Measurements from ENCODE around the gene NFIA. TPM values are rescaled to one million over a fixed set of nuclear protein-coding genes. Genes with fewer than 3 reads are reported as not detected.

NFIA gene
- total RNA-seq, 1 experiment from 2014 or later = 20.9 TPM

DNA sequence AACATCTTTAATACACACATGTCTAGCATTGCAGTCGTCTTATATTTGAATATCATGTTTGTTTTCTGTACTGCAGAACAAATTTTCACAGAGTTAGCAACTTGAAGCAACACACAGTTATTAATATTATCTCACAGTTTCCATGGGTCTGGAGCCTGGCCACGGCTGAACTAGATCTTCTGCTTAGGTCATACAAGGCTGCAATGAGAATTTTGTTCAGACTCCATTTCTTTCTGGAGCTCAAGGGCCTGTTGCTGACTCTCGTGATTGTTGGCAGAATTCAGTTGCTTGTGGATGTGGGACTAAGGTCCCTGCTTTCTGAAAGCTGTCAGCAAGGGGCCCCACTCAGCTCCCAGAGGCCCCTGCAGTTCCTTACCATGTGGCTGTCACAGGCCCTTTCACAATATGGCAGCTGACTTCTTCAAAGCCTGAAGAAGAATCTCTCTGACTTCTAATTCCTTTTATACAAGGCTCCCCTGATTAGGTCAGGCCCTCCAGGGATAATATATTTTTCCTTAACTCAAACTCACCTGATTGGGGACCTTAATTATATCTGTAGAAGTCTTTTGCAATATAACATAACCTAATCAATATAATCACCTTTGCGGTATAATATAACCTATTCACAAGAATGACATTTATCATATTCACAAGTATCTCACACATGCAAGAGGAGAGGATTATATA, 296.3 kb downstream of the NFIA start:
- ChIA-PET CTCF (no interaction called here), POLR2A (no interaction called here)
- Histone ChIP-seq H3K4me3 (ENCODE audit: low read depth in 2 of 2, low read length in 2 of 2) (no peak overlapping the region), H3K36me3 (ENCODE audit: control insufficient read depth, insufficient read depth, low read length) (no peaks in the 10 kb centered on the region; the same call in 1 of the 2 replicates), H3K27me3 (ENCODE audit: control insufficient read depth, insufficient read depth, low read length) (no peaks in the 10 kb centered on the region), H3K9me3 (ENCODE audit: control insufficient read depth, insufficient read depth, low read depth, low read length) (no peaks in the 10 kb centered on the region), H3K4me1 (ENCODE audit: control insufficient read depth, insufficient read depth, low read length) (no peaks in the 10 kb centered on the region), H3K27ac (ENCODE audit: low read length) (no peak overlapping the region)
- no peak for DNase-seq (ENCODE audit: low read depth, low spot score)
- intact Hi-C loops (cut with micrococcal nuclease; ENCODE audit: unreplicated experiment) = no loop called here
- ATAC-seq = no peak
- no peak for TF ChIP-seq TCF7L2 (IDR thresholded peaks at IDR 0.05; ENCODE audit: low read depth, low read length)
- TF ChIP-seq, protein P1, sequence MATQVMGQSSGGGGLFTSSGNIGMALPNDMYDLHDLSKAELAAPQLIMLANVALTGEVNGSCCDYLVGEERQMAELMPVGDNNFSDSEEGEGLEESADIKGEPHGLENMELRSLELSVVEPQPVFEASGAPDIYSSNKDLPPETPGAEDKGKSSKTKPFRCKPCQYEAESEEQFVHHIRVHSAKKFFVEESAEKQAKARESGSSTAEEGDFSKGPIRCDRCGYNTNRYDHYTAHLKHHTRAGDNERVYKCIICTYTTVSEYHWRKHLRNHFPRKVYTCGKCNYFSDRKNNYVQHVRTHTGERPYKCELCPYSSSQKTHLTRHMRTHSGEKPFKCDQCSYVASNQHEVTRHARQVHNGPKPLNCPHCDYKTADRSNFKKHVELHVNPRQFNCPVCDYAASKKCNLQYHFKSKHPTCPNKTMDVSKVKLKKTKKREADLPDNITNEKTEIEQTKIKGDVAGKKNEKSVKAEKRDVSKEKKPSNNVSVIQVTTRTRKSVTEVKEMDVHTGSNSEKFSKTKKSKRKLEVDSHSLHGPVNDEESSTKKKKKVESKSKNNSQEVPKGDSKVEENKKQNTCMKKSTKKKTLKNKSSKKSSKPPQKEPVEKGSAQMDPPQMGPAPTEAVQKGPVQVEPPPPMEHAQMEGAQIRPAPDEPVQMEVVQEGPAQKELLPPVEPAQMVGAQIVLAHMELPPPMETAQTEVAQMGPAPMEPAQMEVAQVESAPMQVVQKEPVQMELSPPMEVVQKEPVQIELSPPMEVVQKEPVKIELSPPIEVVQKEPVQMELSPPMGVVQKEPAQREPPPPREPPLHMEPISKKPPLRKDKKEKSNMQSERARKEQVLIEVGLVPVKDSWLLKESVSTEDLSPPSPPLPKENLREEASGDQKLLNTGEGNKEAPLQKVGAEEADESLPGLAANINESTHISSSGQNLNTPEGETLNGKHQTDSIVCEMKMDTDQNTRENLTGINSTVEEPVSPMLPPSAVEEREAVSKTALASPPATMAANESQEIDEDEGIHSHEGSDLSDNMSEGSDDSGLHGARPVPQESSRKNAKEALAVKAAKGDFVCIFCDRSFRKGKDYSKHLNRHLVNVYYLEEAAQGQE (IDR thresholded peaks at IDR 0.05; ENCODE audit: insufficient read depth in 1 of 2, low read depth in 2 of 2, low read length in 1 of 2) = no peak
- no peak for TF ChIP-seq SIN3A (IDR thresholded peaks at IDR 0.05; ENCODE audit: borderline replicate concordance, insufficient read depth, low read depth, low read length)
- no peak for TF ChIP-seq POLR2AphosphoS5 (IDR thresholded peaks at IDR 0.05; ENCODE audit: low read depth, low read length)
- TF ChIP-seq, protein P2, sequence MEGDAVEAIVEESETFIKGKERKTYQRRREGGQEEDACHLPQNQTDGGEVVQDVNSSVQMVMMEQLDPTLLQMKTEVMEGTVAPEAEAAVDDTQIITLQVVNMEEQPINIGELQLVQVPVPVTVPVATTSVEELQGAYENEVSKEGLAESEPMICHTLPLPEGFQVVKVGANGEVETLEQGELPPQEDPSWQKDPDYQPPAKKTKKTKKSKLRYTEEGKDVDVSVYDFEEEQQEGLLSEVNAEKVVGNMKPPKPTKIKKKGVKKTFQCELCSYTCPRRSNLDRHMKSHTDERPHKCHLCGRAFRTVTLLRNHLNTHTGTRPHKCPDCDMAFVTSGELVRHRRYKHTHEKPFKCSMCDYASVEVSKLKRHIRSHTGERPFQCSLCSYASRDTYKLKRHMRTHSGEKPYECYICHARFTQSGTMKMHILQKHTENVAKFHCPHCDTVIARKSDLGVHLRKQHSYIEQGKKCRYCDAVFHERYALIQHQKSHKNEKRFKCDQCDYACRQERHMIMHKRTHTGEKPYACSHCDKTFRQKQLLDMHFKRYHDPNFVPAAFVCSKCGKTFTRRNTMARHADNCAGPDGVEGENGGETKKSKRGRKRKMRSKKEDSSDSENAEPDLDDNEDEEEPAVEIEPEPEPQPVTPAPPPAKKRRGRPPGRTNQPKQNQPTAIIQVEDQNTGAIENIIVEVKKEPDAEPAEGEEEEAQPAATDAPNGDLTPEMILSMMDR (IDR thresholded peaks at IDR 0.05) = no peak
- in situ Hi-C loops (cut with HindIII; ENCODE audit: low pct_unique_long_range_greater_than_20kb, low sequenced_read_pairs) = no loop called here
- no TSS peak for BruUV-seq (replicated peaks)

DNA sequence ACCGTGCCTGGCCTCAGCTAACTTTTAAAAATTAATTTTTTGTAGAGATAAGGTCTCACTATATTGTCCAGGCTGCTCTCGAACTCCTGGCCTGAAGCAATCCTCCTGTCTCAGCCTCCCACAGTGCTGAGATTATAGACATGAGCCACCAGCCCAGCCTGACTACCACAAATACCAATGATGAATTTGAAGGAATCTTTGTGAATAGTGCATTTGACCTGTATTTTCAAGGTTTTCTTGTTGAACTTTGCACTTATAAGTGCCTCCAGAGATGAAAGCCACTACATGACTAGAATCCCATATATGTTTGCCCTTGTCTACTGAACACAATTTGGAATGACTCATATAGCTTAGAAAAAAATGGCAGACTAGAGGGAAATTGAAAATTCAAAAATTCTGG, 297.3 kb downstream of the NFIA start:
- ChIA-PET CTCF (no interaction called here), POLR2A (no interaction called here)
- intact Hi-C loops (cut with micrococcal nuclease; ENCODE audit: unreplicated experiment) (no loop called here), in situ Hi-C loops (cut with HindIII; ENCODE audit: low pct_unique_long_range_greater_than_20kb, low sequenced_read_pairs) (no loop called here)
- Histone ChIP-seq H3K27ac (ENCODE audit: low read length) (no peak overlapping the region), H3K4me1 (ENCODE audit: control insufficient read depth, insufficient read depth, low read length) (no peaks in the 10 kb centered on the region), H3K36me3 (ENCODE audit: control insufficient read depth, insufficient read depth, low read length) (no peaks in the 10 kb centered on the region; the same call in 1 of the 2 replicates), H3K9me3 (ENCODE audit: control insufficient read depth, insufficient read depth, low read depth, low read length) (no peaks in the 10 kb centered on the region), H3K4me3 (ENCODE audit: low read depth in 2 of 2, low read length in 2 of 2) (no peak overlapping the region), H3K27me3 (ENCODE audit: control insufficient read depth, insufficient read depth, low read length) (no peaks in the 10 kb centered on the region)
- DNase-seq (ENCODE audit: low read depth, low spot score) = no peak
- BruUV-seq (replicated peaks) = no TSS peak
- TF ChIP-seq SIN3A (IDR thresholded peaks at IDR 0.05; ENCODE audit: borderline replicate concordance, insufficient read depth, low read depth, low read length) (no peak), POLR2AphosphoS5 (IDR thresholded peaks at IDR 0.05; ENCODE audit: low read depth, low read length) (no peak), TCF7L2 (IDR thresholded peaks at IDR 0.05; ENCODE audit: low read depth, low read length) (no peak)
- TF ChIP-seq, protein P2 (IDR thresholded peaks at IDR 0.05) = no peak
- TF ChIP-seq, protein P1 (IDR thresholded peaks at IDR 0.05; ENCODE audit: insufficient read depth in 1 of 2, low read depth in 2 of 2, low read length in 1 of 2) = no peak
- ATAC-seq = no peak

All from Panc1 (cell line).